NCI-H1417 treated with DMSO at 0.1 percent for 48 hours (cell line): ENCODE data around the gene NT5DC2.

Experiments
- DNase-seq: peaks from one replicate; lab custom pipeline; 2025; lab: John Stamatoyannopoulos, UW

NT5DC2 gene

DNA sequence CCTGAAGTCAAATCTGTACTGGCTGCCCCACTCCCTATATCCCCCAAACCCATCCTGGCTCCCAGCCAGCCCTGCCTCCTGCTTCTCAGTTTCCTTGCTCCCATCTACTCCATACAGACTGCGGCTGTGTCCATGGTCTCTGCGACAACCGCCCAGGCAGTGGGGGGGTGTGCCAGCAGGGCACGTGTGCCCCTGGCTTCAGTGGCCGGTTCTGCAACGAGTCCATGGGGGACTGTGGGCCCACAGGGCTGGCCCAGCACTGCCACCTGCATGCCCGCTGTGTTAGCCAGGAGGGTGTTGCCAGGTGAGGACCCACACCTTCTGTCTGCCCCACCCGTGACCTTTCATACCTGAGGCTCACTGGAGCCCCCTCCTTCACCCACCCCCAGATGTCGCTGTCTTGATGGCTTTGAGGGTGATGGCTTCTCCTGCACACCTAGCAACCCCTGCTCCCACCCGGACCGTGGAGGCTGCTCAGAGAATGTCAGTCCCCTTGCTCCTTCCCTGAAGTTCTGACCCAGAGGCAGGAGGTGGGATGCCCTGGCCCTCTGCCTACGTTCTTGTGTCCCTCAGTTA, 23.8 kb downstream of the NT5DC2 start:
- DNase-seq = no peak

DNA sequence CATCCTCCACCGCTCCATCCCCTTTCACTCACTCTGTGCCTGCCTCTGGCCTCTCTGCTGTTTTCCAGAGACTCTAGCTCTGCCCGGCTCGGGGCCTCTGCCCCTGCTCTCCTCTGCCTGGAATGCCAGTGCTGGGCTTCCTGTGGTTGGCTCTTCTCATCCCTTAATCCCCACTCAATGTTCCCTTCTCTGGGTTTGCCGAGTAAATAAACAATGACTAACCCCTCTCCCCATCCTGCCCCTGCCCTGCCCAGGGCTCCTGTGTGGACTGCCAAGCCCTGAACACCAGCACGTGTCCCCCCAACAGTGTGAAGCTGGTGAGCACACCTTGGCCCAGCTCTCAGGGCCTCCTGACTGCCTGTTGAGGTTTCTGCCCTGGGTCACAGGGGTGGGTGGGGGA, 26.3 kb downstream of the NT5DC2 start:
- DNase-seq = no peak

DNA sequence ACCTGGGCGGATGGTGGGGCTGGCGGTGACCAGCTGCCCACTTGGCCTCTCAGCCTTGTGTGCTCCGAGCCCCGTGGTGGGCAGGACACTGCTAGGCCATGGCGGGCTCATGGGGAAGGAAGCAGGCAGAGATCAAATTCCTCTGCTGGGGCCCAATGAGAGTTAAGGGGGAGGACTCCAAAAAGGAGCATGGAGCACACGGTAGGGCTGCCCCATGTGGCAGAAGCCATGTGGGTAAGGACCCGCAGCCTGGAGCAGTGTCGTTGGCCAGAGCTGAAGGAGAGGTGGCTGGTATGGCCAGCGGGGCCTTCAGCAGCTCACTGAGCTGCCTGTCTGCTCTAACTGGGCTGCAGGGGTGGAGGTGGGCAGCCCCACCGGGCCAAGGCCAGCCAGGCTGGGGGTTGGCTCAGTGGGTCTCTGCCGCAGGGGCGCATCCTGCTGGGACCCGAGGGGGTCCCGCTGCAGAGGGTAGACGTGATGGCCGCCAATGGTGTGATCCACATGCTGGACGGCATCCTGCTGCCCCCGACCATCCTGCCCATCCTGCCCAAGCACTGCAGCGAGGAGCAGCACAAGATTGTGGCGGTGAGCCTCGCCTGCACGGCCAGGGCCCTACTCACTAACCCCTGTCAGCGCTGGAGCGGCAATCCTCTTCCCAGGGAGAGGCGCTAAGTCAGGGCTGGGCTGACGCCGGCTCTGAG, 27.2 kb downstream of the NT5DC2 start:
- DNase-seq = no peak

DNA sequence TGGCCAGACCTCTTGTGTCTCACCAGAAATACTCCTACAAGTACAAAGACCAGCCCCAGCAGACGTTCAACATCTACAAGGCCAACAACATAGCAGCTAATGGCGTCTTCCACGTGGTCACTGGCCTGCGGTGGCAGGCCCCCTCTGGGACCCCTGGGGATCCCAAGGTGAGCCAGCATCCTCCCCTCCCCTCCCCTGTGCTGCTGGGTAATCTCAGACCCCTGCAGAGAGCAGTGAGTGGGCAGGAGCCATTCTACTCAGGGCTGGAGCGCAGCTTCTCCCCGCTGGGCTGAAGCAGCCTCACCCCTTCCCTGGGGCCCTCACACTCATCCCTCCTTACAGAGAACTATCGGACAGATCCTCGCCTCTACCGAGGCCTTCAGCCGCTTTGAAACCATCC, 28.7 kb downstream of the NT5DC2 start:
- no peak for DNase-seq

DNA sequence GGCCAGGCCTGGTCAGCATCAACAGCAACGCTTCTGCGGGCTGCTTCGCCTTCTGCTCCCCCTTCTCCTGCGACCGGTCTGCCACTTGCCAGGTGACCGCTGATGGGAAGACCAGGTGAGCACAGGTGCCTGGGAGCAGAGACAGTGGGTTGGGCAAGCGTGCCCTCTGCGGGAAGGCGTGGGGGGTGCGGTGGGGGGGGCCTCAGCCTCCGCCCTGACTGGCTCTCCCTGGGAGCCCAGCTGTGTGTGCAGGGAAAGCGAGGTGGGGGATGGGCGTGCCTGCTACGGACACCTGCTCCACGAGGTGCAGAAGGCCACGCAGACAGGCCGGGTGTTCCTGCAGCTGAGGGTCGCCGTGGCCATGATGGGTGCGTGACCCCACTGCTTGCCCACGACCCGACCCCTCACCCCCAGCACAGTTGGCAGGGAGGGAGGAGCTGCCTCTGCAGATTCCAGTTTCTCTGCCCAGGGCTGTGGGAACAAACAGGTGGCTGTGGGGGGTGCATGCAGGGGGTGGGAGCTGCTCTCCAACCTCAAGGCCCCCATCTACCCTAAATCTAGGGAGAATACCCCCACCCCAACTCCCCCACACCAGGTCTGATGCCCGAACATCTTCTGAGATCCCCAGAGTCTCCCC, 29.8 kb downstream of the NT5DC2 start:
- DNase-seq = peak; percentile 20

- DNase-seq = no peak
These were observed 30.8 kb downstream of the NT5DC2 start for GRCh38 chr3:52502808-52503350.

GRCh38 chr3:52502001-52502400, 31.7 kb downstream of the NT5DC2 start:
- DNase-seq = no peak

GRCh38 chr3:52501046-52501445, 32.6 kb downstream of the NT5DC2 start:
- no peak for DNase-seq

DNA sequence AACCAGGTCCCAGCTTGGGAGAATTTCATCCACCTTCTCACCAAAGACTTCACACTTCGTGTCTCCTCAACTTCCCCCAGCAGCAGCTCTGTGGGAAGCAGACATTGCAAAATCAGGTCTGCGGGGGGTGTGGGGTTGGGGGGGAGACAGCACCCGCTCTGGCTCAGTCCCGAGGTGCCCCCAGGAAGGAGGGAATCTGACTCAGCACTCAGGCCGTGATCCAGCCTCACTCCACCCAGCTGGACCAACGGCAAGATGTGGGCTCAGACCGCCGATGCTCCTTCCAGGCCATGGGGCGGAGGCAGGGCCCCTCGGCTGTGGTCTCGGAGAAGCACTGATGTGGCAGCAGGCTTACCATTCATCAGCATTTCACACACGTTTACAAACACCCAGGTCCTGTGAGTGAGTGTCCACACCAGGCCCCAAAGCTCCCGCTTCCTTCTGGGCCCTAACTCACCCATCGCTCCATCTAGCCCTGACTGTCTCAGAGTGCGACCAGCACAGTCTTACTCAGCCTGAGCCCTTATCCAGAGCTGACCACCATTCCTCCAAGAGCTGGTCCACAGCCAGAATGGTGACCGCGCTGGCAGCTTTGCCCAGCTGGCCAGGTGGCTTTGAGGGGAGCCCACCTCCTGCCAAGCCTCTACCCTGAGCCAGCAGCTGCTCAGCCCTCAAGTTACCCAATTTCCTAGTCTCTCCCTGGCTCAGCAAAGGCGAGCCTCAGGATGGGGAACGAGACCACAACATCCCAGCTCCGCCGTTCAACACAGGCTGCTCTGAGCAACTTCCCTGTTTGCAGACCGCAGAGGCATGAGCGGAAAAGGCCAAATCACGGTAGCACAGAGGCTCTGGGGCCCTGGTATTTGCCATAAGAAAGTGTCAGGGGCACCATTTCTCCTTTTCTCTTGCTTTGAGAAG, 35.3 kb downstream of the NT5DC2 start:
- DNase-seq = no peak

- DNase-seq = no peak
These were observed 37.7 kb downstream of the NT5DC2 start for GRCh38 chr3:52495777-52496602.

GRCh38 chr3:52494886-52495495, 38.7 kb downstream of the NT5DC2 start, which contains the start of gene STAB1:
Gene STAB1, plus strand, starts transcription at chr3:52495338. Its CDS starts 76 bp downstream, at chr3:52495414.
- DNase-seq = no peak

DNA sequence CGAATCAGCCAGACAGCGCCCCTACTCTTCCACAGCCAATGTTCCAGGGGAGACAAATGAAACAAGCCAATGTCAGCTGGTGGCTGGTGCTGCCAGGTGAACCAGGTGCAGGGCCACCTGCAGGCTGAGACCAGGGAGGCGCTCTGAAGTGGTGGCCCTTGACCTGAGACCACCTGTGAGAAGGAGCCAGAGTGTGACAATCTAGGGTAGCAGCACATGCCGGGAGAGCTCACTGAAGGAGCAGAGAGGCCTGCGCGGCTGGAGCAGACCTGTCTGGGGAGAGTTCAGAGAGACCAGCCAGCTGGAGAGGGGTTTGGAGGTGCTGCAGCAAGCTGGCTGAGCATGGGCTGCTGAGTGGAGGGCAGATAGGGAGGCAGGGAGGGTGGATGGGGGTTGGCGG, 39.2 kb downstream of the NT5DC2 start:
- no peak for DNase-seq

- DNase-seq = no peak
These were observed 40.2 kb downstream of the NT5DC2 start for GRCh38 chr3:52493232-52494017.

DNA sequence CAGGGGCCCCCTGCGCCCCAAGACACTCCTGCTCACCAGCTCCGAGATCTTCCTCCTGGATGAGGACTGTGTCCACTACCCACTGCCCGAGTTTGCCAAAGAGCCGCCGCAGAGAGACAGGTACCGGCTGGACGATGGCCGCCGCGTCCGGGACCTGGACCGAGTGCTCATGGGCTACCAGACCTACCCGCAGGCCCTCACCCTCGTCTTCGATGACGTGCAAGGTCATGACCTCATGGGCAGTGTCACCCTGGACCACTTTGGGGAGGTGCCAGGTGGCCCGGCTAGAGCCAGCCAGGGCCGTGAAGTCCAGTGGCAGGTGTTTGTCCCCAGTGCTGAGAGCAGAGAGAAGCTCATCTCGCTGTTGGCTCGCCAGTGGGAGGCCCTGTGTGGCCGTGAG, 41.6 kb downstream of the NT5DC2 start:
- no peak for DNase-seq

GRCh38 chr3:52490939-52491526, 42.6 kb downstream of the NT5DC2 start:
- no peak for DNase-seq

- DNase-seq = no peak
These were observed 43.4 kb downstream of the NT5DC2 start for GRCh38 chr3:52490035-52490938.

- no peak for DNase-seq
These were observed 44.2 kb downstream of the NT5DC2 start for GRCh38 chr3:52489453-52489852.

DNA sequence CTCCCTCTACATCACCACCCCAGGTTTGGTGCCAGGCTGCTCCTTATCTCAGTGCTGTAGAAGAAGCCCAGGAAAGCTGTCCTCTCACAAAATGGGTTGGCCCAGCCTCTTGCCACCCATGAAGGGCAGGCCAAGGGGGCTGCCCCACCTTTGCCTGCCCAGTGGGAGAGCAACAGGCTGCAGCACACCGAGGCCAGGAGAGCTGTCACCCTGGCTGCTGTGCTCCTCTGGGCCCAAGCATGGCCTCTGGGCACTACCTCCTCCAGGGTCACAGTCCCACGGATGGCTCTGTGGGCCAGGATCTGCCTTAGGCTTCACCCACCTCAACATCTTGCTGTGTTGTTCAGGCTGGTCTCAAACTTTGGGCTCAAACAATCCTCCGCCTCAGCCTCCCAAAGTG, 44.9 kb downstream of the NT5DC2 start:
- DNase-seq = no peak
